Retinal pigment epithelial cell (primary cell): Measurements from ENCODE around the gene MORF4L2.

Source experiments
- DNase-seq: peaks from one replicate; pipeline ENCODE4 v3.0.0-alpha.2; 2010; ENCODE audit warnings: low read depth
- H3K4me3 ChIP-seq: 2 replicates; pipeline ENCODE4 v1.5.1; 2011; ENCODE audit warnings: mild to moderate bottlenecking, low read length, control low read depth, moderate library complexity
- CTCF ChIP-seq: conservative IDR thresholded peaks from 2 replicates; pipeline ENCODE4 v1.5.1; 2011; ENCODE audit warnings: low read depth, low read length, control low read depth, inconsistent platforms

MORF4L2 gene

GRCh38 chrX:103686199-103687072 lies at the start of gene MORF4L2:
Gene MORF4L2 (minus strand): TSS chrX:103686699. CDS start chrX:103677027, 9,672 bp downstream.
- DNase-seq = peak; percentile 95
- no peak for TF ChIP-seq CTCF
- H3K4me3 ChIP-seq = peak within 1 kb of the TSS; percentile 93

- TF ChIP-seq CTCF = no peak
- DNase-seq = peak; percentile 77
- H3K4me3 ChIP-seq = no peak overlapping the region
Observed at GRCh38 chrX:103734125-103734760, 47.7 kb upstream of the MORF4L2 start.

- H3K4me3 ChIP-seq = no peak overlapping the region
- no peak for DNase-seq
- TF ChIP-seq CTCF = no peak
Observed at GRCh38 chrX:103733017-103733416, 46.5 kb upstream of the MORF4L2 start.

GRCh38 chrX:103730796-103731493 lies 44.4 kb upstream of the MORF4L2 start:
- no peak for TF ChIP-seq CTCF
- H3K4me3 ChIP-seq = no peak overlapping the region
- no peak for DNase-seq

- DNase-seq = no peak
Observed at GRCh38 chrX:103730147-103730795, 43.8 kb upstream of the MORF4L2 start.

More at GRCh38 chrX:103730147-103730795, 43.8 kb upstream of the MORF4L2 start:
- TF ChIP-seq CTCF = no peak
- no peak overlapping the region for H3K4me3 ChIP-seq
